GM04504 (cell line): ENCODE results near the gene ARHGAP26.

Experiments
- DNase-seq: peaks from one replicate; pipeline ENCODE4 v3.0.0-alpha.2; 2012; ENCODE audit warnings: low read depth

Gene ARHGAP26

GRCh38 chr5:143017992-143018391 lies 247.8 kb downstream of the ARHGAP26 start:
- DNase-seq: no peak

- no peak for DNase-seq
These were observed 249.0 kb downstream of the ARHGAP26 start for GRCh38 chr5:143019157-143019556.

GRCh38 chr5:143019614-143020515 lies 249.7 kb downstream of the ARHGAP26 start:
- no peak for DNase-seq

- DNase-seq: no peak
These were observed 251.4 kb downstream of the ARHGAP26 start for GRCh38 chr5:143021595-143021994.

GRCh38 chr5:143023411-143024096 lies 253.4 kb downstream of the ARHGAP26 start:
- no peak for DNase-seq

GRCh38 chr5:143024228-143024920 lies 254.2 kb downstream of the ARHGAP26 start:
- no peak for DNase-seq

- DNase-seq: no peak
These were observed 255.2 kb downstream of the ARHGAP26 start for GRCh38 chr5:143025376-143025775.

- DNase-seq: no peak
These were observed 255.8 kb downstream of the ARHGAP26 start for GRCh38 chr5:143025971-143026370.

- DNase-seq: no peak
These were observed 256.2 kb downstream of the ARHGAP26 start for GRCh38 chr5:143026380-143026779.

- no peak for DNase-seq
These were observed 259.1 kb downstream of the ARHGAP26 start for GRCh38 chr5:143029293-143029692.

GRCh38 chr5:143030349-143030748 lies 260.2 kb downstream of the ARHGAP26 start:
- no peak for DNase-seq

- DNase-seq: no peak
These were observed 261.8 kb downstream of the ARHGAP26 start for GRCh38 chr5:143031781-143032580.

- DNase-seq: no peak
These were observed 262.3 kb downstream of the ARHGAP26 start for GRCh38 chr5:143032581-143032836.

- DNase-seq: peak; percentile 73
These were observed 263.5 kb downstream of the ARHGAP26 start for GRCh38 chr5:143033535-143034250.

GRCh38 chr5:143036146-143036927 lies 266.2 kb downstream of the ARHGAP26 start:
- no peak for DNase-seq

- DNase-seq: no peak
These were observed 266.9 kb downstream of the ARHGAP26 start for GRCh38 chr5:143037071-143037470.

GRCh38 chr5:143037708-143038107 lies 267.5 kb downstream of the ARHGAP26 start:
- no peak for DNase-seq

- no peak for DNase-seq
These were observed 270.4 kb downstream of the ARHGAP26 start for GRCh38 chr5:143040622-143041021.

- no peak for DNase-seq
These were observed 271.3 kb downstream of the ARHGAP26 start for GRCh38 chr5:143041461-143041860.

- DNase-seq: no peak
These were observed 272.0 kb downstream of the ARHGAP26 start for GRCh38 chr5:143041972-143042770.
